K562 (cell line): ENCODE results near the gene ZMYND8. TPM values are rescaled to one million over a fixed set of nuclear protein-coding genes. Genes with fewer than 3 reads are reported as not detected.

ENCODE experiments used
- CHCHD3 ChIP-seq: fragments of 250-450 bp; sonication (Bioruptor Pico); IDR thresholded peaks from 2 replicates; pipeline ENCODE4 v2.1.2; 2022; ENCODE audit warnings: mild to moderate bottlenecking
- CTBP1 ChIP-seq: fragments of 450-650 bp; IDR thresholded peaks from 2 replicates; pipeline ENCODE4 v1.6.1; 2016; ENCODE audit warnings: borderline replicate concordance
- FOSL1 ChIP-seq: fragments of 200-800 bp; sonication (Bioruptor generic); conservative IDR thresholded peaks from 2 replicates; pipeline ENCODE4 v1.6.1; 2016; ENCODE audit warnings: missing genetic modification characterization, missing compliant biosample characterization
- FOXJ2 ChIP-seq: fragments of 200-800 bp; sonication (Bioruptor generic); IDR thresholded peaks from 2 replicates; pipeline ENCODE4 v1.6.1; 2016; ENCODE audit warnings: missing genetic modification characterization, missing compliant biosample characterization
- IRF1 ChIP-seq: sonication (generic); formaldehyde crosslinking; IDR thresholded peaks from 2 replicates; pipeline ENCODE4 v1.8.0; 2022; ENCODE audit warnings: missing genetic modification reagents, mild to moderate bottlenecking, borderline replicate concordance
- MBD2 ChIP-seq: sonication (generic); IDR thresholded peaks from 2 replicates; pipeline ENCODE4 v1.6.1; 2016; ENCODE audit warnings: low read depth, borderline replicate concordance
- TBL1XR1 ChIP-seq, 2 experiments: IDR thresholded peaks; 2 replicates each; pipeline ENCODE4 v1.6.1; 2012; ENCODE audit warnings: improper control_type of control experiment in 2 of 2, low read length in 2 of 2, mild to moderate bottlenecking in 1 of 2
- TCFL5 ChIP-seq: fragments of 250-450 bp; sonication (Bioruptor Pico); conservative IDR thresholded peaks from 2 replicates; pipeline ENCODE4 v1.6.1; 2021; ENCODE audit warnings: mild to moderate bottlenecking, moderate library complexity, matching md5 sums
- TEAD1 ChIP-seq, 2 experiments: fragments of 450-650 bp in 1 of 2; sonication (generic) in 1 of 2; formaldehyde crosslinking; IDR thresholded peaks; 2 replicates each; pipeline versions ENCODE4 v1.4.0 to v1.8.0; 2020 to 2022; ENCODE audit warnings: mild to moderate bottlenecking in 2 of 2, missing genetic modification reagents in 1 of 2
- ZBTB2 ChIP-seq: fragments of 450-650 bp; IDR thresholded peaks from 2 replicates; pipeline ENCODE4 v1.6.1; 2016; ENCODE audit warnings: antibody characterized with exemption
- ZKSCAN8 ChIP-seq: fragments of 200-800 bp; sonication (Bioruptor generic); IDR thresholded peaks from 2 replicates; pipeline ENCODE4 v1.6.1; 2016; ENCODE audit warnings: missing genetic modification characterization, missing compliant biosample characterization
- ZNF23 ChIP-seq: fragments of 250-450 bp; sonication (Bioruptor Pico); IDR thresholded peaks from 2 replicates; pipeline ENCODE4 v1.4.0; 2020; ENCODE audit warnings: mild to moderate bottlenecking
- ZNF316 ChIP-seq: fragments of 450-650 bp; IDR thresholded peaks from 2 replicates; pipeline ENCODE4 v1.6.1; 2016
- ZNF561 ChIP-seq: fragments of 450-650 bp; formaldehyde crosslinking; conservative IDR thresholded peaks from 2 replicates; pipeline ENCODE4 v1.4.0; 2020; ENCODE audit warnings: mild to moderate bottlenecking, moderate library complexity
- polyA plus RNA-seq, 8 experiments: library from polyadenylated mRNA; depleted of rRNA in 4 of 8; stranded (reverse) in 5 of 8; unstranded in 3 of 8; fragments of >200 nt; fragmentation: Nextera tagmentation in 2 of 8; fragmentation: Illumina TruSeq in 1 of 8; extraction: Ambion mirVana in 2 of 8; extraction: Trizol in 1 of 8; gene quantifications; 2 replicates each; pipeline versions ENCODE4 v1.2.1 to v1.2.3, GENCODE V29; 2011 to 2014; ENCODE audit warnings: inconsistent platforms in 1 of 8, missing spikeins in 1 of 8
- total RNA-seq, 7 experiments: library from RNA; depleted of rRNA in 6 of 7; stranded (reverse); fragments of >200 nt in 6 of 7; fragmentation: Illumina TruSeq in 2 of 7; extraction: Trizol in 2 of 7; gene quantifications; 2 replicates each; pipeline versions ENCODE4 v1.2.1 to v1.2.3, GENCODE V29; 2011 to 2021; ENCODE audit warnings: low replicate concordance in 1 of 7
- TF ChIP-seq, protein P1 (sequence below): fragments of 450-650 bp; IDR thresholded peaks from 2 replicates; pipeline ENCODE4 v1.6.1; 2016; ENCODE audit warnings: low read depth
- TF ChIP-seq, protein P2 (sequence below): fragments of 250-450 bp; sonication (Bioruptor Pico); IDR thresholded peaks from 2 replicates; pipeline ENCODE4 v1.8.0; 2021; ENCODE audit warnings: moderate library complexity, mild to moderate bottlenecking, inconsistent platforms
- TF ChIP-seq, protein P3 (sequence below): fragments of 250-450 bp; sonication (Bioruptor Pico); IDR thresholded peaks from 2 replicates; pipeline ENCODE4 v1.5.0; 2021

Gene ZMYND8
- total and polyA plus RNA-seq, 9 of the 15 experiments (the other 6 are each of a cell fraction or from before 2014, with no cell fraction given), result 31.8 to 148 (median 71.9) TPM

GRCh38 chr20:47379433-47380150 is 23.1 kb upstream of the ZMYND8 start (continued):
- TF ChIP-seq, protein P1, sequence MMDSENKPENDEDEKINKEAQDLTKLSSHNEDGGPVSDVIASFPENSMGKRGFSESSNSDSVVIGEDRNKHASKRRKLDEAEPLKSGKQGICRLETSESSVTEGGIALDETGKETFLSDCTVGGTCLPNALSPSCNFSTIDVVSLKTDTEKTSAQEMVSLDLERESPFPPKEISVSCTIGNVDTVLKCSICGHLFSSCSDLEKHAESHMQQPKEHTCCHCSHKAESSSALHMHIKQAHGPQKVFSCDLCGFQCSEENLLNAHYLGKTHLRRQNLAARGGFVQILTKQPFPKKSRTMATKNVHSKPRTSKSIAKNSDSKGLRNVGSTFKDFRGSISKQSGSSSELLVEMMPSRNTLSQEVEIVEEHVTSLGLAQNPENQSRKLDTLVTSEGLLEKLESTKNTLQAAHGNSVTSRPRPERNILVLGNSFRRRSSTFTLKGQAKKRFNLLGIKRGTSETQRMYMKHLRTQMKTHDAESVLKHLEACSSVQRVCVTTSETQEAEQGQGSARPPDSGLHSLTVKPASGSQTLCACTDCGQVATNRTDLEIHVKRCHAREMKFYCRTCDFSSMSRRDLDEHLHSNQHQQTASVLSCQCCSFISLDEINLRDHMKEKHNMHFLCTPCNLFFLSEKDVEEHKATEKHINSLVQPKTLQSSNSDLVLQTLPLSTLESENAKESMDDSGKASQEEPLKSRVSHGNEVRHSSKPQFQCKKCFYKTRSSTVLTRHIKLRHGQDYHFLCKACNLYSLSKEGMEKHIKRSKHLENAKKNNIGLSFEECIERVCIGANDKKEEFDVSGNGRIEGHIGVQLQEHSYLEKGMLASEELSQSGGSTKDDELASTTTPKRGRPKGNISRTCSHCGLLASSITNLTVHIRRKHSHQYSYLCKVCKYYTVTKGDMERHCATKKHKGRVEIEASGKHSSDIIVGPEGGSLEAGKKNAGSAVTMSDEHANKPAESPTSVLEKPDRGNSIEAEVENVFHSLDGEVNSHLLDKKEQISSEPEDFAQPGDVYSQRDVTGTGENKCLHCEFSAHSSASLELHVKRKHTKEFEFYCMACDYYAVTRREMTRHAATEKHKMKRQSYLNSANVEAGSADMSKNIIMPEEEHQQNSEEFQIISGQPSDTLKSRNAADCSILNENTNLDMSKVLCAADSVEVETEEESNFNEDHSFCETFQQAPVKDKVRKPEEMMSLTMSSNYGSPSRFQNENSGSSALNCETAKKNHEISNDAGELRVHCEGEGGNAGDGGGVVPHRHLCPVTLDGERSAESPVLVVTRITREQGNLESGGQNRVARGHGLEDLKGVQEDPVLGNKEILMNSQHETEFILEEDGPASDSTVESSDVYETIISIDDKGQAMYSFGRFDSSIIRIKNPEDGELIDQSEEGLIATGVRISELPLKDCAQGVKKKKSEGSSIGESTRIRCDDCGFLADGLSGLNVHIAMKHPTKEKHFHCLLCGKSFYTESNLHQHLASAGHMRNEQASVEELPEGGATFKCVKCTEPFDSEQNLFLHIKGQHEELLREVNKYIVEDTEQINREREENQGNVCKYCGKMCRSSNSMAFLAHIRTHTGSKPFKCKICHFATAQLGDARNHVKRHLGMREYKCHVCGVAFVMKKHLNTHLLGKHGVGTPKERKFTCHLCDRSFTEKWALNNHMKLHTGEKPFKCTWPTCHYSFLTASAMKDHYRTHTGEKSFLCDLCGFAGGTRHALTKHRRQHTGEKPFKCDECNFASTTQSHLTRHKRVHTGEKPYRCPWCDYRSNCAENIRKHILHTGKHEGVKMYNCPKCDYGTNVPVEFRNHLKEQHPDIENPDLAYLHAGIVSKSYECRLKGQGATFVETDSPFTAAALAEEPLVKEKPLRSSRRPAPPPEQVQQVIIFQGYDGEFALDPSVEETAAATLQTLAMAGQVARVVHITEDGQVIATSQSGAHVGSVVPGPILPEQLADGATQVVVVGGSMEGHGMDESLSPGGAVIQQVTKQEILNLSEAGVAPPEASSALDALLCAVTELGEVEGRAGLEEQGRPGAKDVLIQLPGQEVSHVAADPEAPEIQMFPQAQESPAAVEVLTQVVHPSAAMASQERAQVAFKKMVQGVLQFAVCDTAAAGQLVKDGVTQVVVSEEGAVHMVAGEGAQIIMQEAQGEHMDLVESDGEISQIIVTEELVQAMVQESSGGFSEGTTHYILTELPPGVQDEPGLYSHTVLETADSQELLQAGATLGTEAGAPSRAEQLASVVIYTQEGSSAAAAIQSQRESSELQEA, result no peak
- TF ChIP-seq ZNF561 (CRISPR knock-in tag) (no peak), ZNF23 (CRISPR knock-in tag) (no peak), IRF1 (CRISPR knock-in tag) (no peak), FOSL1 (tag) (peak; percentile 77), CHCHD3 (no peak), FOXJ2 (tag) (no peak), TCFL5 (CRISPR knock-in tag) (no peak), TBL1XR1 (IDR thresholded peaks at IDR 0.05; ENCODE audit: low read length in 2 of 2) (no peak), TEAD1 (CRISPR knock-in tag; IDR thresholded peaks at IDR 0.05) (peak in 1 of 2 experiments; percentile 49; a peak in 1 of 4 replicates), MBD2 (no peak), ZNF316 (no peak), CTBP1 (peak; percentile 88), ZBTB2 (peak; percentile 42; the same call in 1 of the 2 replicates), ZKSCAN8 (CRISPR knock-in tag) (no peak)
- TF ChIP-seq, protein P2, sequence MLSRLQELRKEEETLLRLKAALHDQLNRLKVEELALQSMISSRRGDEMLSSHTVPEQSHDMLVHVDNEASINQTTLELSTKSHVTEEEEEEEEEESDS, result no peak
- TF ChIP-seq, protein P3, sequence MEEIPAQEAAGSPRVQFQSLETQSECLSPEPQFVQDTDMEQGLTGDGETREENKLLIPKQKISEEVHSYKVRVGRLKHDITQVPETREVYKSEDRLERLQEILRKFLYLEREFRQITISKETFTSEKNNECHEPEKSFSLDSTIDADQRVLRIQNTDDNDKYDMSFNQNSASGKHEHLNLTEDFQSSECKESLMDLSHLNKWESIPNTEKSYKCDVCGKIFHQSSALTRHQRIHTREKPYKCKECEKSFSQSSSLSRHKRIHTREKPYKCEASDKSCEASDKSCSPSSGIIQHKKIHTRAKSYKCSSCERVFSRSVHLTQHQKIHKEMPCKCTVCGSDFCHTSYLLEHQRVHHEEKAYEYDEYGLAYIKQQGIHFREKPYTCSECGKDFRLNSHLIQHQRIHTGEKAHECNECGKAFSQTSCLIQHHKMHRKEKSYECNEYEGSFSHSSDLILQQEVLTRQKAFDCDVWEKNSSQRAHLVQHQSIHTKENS (CRISPR knock-in tag), result no peak
